A673 (cell line): Measurements from ENCODE around the gene ATP8A2.

Source experiments
- CTCF ChIP-seq: fragments of 300-800, 200-600 bp; sonication (generic); conservative IDR thresholded peaks from 2 replicates; pipeline ENCODE4 v1.5.1; 2017; ENCODE audit warnings: low read depth, mild to moderate bottlenecking, antibody characterized with exemption, low read length, moderate library complexity, mixed read lengths
- EZH2 ChIP-seq: fragments of 200-600 bp; sonication (generic); IDR thresholded peaks from 2 replicates; pipeline ENCODE4 v1.6.1; 2017; ENCODE audit warnings: borderline replicate concordance, low read depth, mild to moderate bottlenecking, mixed read lengths, antibody characterized with exemption, low read length; ENCODE audit not compliant: poor library complexity, severe bottlenecking

DNA sequence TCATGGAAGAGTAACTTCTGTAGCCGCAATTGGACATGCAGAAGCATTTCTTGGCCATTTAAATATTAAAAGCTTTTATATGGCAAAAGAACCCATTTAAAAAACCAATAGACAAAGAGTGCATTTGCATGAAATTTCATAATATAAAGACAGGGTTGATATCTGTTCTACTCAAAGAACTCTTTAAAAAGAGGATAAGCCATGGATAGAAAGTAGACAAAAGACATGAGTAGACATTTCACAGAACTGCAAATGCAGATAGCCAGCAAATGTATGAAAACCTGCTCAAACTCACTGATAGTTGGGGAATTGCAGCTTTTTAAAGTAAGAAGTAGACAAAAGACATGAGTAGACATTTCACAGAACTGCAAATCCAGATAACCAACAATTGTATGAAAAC lies 462.0 kb downstream of the ATP8A2 start:
- no peak for TF ChIP-seq CTCF
- TF ChIP-seq EZH2: no peak
